Cardiac muscle cell (in vitro differentiated cells and primary cell): Measurements from ENCODE around the gene DAB2IP. TPM values are rescaled to one million over a fixed set of nuclear protein-coding genes. Genes with fewer than 3 reads are reported as not detected.
A peak's percentile ranks its signal among the peaks of the same experiment; 100 is the strongest.

Experiments
- DNase-seq, 2 donors: peaks; one replicate each; pipeline versions ENCODE4 v3.0.0 to v3.0.0-alpha.2; 2010 to 2017; ENCODE audit warnings: low read depth in 1 of 2, low spot score in 1 of 2
- H3K27ac ChIP-seq: fragments of 200-600 bp; sonication (generic); 2 replicates; pipeline ENCODE4 v1.5.1; 2016
- H3K27me3 ChIP-seq: fragments of 200-600 bp; sonication (generic); 2 replicates; pipeline ENCODE4 v1.6.0; 2016; ENCODE audit warnings: control low read depth
- H3K36me3 ChIP-seq: fragments of 200-600 bp; sonication (generic); 2 replicates; pipeline ENCODE4 v1.5.1; 2016; ENCODE audit warnings: control low read depth
- H3K4me1 ChIP-seq: fragments of 200-600 bp; sonication (generic); 2 replicates; pipeline ENCODE4 v1.8.1; 2017; ENCODE audit warnings: low read depth, mild to moderate bottlenecking, mixed run types
- H3K4me3 ChIP-seq: fragments of 200-600 bp; sonication (generic); 2 replicates; pipeline ENCODE4 v1.5.1; 2016; ENCODE audit warnings: mild to moderate bottlenecking
- H3K9me3 ChIP-seq: fragments of 200-600 bp; sonication (generic); 2 replicates; pipeline ENCODE4 v1.5.1; 2017; ENCODE audit warnings: low read depth, mild to moderate bottlenecking, control low read depth
- polyA plus RNA-seq: library from polyadenylated mRNA; unstranded; fragments of >200 nt; fragmentation: Nextera tagmentation; extraction: Ambion mirVana; gene quantifications from 2 replicates; pipeline ENCODE4 v1.2.1, GENCODE V29; 2016
- total RNA-seq: library from RNA; depleted of rRNA; stranded (reverse); fragments of >200 nt; gene quantifications from 2 replicates; pipeline ENCODE4 v1.2.3, GENCODE V29; 2016
- TF ChIP-seq, protein P1 (sequence below): IDR thresholded peaks from 2 replicates; pipeline ENCODE4 v1.5.1; 2012; ENCODE audit warnings: low read depth, mild to moderate bottlenecking, low read length

Gene DAB2IP
- total and polyA plus RNA-seq, 2 experiments from 2014 or later, result 25.7 to 105 TPM

DNA sequence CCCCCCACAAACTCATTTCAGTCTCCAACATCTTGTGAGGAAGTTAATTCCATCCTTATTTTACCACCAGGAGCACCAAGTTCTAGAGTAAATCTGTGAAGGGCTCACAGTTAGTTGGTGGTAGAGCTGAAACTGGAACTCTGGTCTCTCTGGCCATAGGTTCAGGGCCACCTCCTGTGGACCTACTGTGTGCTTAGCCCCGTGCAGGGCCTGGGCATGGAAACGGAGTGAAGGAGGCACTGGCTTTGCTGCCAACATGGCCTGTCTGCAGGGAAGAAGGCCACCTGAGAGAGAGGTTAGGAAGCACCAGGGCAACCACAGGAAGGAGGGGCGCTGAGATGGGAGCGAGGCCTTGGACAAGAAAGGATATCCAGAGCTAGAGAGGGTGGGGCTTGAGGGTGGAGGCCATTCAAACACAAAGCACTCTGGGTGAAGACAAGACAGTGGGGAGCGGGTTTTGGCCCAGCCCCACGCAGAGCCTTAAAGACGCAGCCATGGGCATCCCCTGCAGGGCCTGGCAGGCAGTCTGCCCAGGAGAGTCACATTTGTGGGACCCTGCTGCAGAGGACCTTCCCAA is 16.0 kb upstream of the DAB2IP start:
- Histone ChIP-seq H3K36me3 (no peaks in the 10 kb centered on the region), H3K9me3 (no peaks in the 10 kb centered on the region), H3K4me1 (peaks cover 36% of the 10 kb centered on the region), H3K4me3 (no peak overlapping the region), H3K27me3 (no peaks in the 10 kb centered on the region), H3K27ac (peak overlapping the region; percentile 74)
- no peak for DNase-seq
- TF ChIP-seq, protein P1, sequence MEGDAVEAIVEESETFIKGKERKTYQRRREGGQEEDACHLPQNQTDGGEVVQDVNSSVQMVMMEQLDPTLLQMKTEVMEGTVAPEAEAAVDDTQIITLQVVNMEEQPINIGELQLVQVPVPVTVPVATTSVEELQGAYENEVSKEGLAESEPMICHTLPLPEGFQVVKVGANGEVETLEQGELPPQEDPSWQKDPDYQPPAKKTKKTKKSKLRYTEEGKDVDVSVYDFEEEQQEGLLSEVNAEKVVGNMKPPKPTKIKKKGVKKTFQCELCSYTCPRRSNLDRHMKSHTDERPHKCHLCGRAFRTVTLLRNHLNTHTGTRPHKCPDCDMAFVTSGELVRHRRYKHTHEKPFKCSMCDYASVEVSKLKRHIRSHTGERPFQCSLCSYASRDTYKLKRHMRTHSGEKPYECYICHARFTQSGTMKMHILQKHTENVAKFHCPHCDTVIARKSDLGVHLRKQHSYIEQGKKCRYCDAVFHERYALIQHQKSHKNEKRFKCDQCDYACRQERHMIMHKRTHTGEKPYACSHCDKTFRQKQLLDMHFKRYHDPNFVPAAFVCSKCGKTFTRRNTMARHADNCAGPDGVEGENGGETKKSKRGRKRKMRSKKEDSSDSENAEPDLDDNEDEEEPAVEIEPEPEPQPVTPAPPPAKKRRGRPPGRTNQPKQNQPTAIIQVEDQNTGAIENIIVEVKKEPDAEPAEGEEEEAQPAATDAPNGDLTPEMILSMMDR, result no peak

DNA sequence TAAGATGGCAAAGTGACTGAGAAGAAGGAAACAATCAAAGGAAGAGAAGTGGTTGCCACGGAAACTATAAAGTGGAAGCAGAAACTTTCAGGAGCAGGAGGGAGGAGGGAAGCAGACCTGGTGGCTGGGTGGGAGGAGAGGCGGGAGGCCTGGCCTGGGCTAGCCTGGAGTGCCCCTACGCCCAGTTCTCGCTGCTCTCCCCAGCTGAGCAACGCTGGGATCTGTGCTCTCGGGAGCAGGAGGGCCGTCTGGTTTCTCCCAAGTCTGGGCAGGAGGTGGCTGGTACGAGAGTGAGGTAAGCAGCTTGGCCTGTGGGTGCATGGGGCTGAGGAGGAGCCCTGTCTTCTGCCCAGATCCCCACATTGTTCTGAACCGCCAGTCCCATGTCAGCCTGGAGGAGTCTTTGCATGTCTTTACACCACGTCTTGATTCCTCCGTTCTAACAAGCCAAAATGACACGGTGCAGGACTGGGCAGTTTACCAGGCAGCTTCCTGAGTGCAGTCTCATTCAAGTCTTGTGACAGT is 15.0 kb upstream of the DAB2IP start:
- Histone ChIP-seq H3K4me1 (peaks cover 36% of the 10 kb centered on the region), H3K27me3 (no peaks in the 10 kb centered on the region), H3K27ac (no peak overlapping the region), H3K9me3 (no peaks in the 10 kb centered on the region), H3K4me3 (no peak overlapping the region), H3K36me3 (no peaks in the 10 kb centered on the region)
- peak in 1 of 2 donors; percentile 50 for DNase-seq
- TF ChIP-seq, protein P1, result no peak

DNA sequence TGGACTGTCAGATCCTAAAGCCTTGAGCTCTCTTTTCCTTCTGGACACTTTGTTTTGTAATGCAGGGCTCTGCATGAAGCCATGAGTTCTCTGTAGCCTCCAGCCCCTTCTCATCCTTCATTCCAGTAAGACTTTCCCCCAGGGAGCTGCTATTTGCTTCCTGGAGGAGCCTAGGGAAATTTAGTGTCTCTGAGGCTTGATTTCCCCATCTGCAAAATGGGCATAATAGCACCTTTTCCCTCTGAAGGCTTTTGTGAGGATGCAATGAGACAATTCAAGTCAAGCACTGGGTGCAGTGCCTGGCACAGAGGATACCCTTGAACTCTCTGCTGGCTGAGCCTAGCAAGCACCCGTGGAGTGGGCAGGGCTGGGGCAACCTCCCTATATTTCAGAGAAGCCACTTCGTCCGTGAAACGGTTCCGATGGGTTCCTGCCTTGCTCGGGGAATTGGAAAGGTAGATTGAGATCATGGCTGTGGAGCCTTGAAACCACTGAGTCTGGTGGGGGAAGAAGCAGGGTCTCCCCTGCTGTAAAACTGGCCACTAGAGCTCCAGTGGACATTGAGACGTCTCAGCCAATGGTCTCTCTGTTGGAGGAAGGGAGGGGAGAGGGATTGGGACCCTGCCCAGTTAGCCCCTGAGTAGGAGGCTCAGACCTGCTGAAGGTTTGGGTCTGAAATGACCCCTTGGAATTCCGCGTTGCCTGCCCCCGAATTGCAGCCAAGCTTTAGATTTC is 14.3 kb upstream of the DAB2IP start:
- Histone ChIP-seq H3K27me3 (no peaks in the 10 kb centered on the region), H3K4me3 (no peak overlapping the region), H3K9me3 (no peaks in the 10 kb centered on the region), H3K4me1 (peaks cover 36% of the 10 kb centered on the region), H3K27ac (no peak overlapping the region), H3K36me3 (no peaks in the 10 kb centered on the region)
- DNase-seq, result no peak
- TF ChIP-seq, protein P1, result no peak

DNA sequence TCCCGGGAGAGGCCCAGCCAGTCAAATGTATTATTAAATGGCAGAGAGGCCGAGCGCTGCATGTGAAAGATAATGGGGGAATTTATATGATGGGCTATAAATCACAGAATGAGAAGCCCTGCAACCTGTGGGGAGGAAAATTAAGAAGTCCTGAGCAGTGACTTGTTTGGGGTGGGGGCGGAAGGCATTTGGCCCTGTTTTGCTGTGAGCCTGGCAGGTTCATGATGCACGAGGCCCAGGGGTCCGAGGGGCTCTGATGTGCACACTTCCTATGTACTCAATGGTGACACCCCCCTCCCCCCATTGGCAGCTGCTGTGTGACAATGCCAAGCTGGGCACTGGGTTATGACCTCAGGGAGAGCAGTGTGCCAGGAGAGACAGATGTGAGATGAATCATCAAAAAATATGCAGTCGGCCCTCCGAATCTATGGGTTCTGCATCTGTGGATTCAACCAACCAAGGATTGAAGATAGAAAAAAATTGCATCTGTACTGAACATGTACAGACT is 13.7 kb upstream of the DAB2IP start:
- Histone ChIP-seq H3K36me3 (no peaks in the 10 kb centered on the region), H3K4me1 (peaks cover 31% of the 10 kb centered on the region), H3K27me3 (no peaks in the 10 kb centered on the region), H3K4me3 (no peak overlapping the region), H3K27ac (no peak overlapping the region), H3K9me3 (no peaks in the 10 kb centered on the region)
- DNase-seq, result peak in 1 of 2 donors; percentile 50
- TF ChIP-seq, protein P1, result no peak

DNA sequence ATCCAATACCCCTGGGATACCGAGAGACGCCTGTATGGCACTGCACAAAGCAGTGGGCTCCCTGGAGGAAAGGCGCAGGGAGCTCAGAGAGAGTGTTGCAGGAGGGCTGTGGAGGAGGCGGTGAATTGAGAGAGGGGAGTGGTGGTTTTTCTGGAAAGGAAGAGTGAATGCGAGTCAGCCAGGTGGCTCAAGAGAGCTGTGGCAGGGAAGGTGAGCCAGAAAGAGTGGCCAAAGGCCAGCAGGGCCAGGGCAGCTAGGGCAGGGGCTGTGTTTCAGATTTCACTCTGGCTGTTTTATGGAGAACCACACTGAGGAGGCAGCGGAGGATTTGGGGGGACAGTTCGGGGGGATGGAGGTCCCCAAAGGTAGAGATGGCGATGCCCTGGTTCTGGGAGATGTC is 13.0 kb upstream of the DAB2IP start:
- TF ChIP-seq, protein P1, result no peak
- H3K4me1 ChIP-seq, result peaks cover 24% of the 10 kb centered on the region
- no peaks in the 10 kb centered on the region for H3K36me3 ChIP-seq
- H3K4me3 ChIP-seq, result no peak overlapping the region
- no peaks in the 10 kb centered on the region for H3K9me3 ChIP-seq
- no peak for DNase-seq
- H3K27me3 ChIP-seq, result no peaks in the 10 kb centered on the region
- peak overlapping the region; percentile 24 for H3K27ac ChIP-seq
